ENCODE data around the gene SLIT3. TPM values are rescaled to one million over a fixed set of nuclear protein-coding genes. Genes with fewer than 3 reads are reported as not detected.

The SLIT3 gene
- total and polyA plus RNA-seq, 2 donors (not counting 3 experiments of a cell fraction or from before 2014, with no cell fraction given): 0.90 to 1.0 TPM

DNA sequence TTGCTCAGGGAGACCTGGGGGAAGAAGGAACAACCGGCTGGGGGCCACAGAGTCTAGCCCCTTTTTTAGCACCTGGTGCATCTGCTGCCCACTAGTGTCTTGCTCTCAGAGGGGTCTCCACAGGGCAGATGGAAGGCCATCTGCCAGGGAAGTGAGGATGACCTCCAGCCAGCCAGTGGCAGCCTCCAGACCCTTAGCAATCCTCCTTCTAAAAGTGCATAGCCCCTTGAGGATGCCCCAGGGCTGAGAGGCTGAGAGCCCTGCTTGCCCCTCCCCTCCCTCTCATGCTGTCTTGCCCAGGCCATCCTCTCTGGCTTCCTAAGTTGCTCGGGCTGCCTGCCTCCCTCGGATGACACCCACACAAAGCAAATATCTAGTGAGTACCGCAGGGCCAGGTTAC is 640.2 kb downstream of the SLIT3 start:
- TF ChIP-seq FOS (IDR thresholded peaks at IDR 0.05; ENCODE audit: borderline replicate concordance, insufficient read depth, low read length): no peak
- TF ChIP-seq EZH2 (IDR thresholded peaks at IDR 0.05; ENCODE audit: borderline replicate concordance, low read depth, low read length, severe bottlenecking): no peak
- TF ChIP-seq GATA2 (IDR thresholded peaks at IDR 0.05; ENCODE audit: insufficient read depth, insufficient read length, low read depth, low read length): no peak
- no peak for TF ChIP-seq POLR2AphosphoS5 (IDR thresholded peaks at IDR 0.05; ENCODE audit: insufficient read depth, low read depth, low read length)
- TF ChIP-seq, protein P1, sequence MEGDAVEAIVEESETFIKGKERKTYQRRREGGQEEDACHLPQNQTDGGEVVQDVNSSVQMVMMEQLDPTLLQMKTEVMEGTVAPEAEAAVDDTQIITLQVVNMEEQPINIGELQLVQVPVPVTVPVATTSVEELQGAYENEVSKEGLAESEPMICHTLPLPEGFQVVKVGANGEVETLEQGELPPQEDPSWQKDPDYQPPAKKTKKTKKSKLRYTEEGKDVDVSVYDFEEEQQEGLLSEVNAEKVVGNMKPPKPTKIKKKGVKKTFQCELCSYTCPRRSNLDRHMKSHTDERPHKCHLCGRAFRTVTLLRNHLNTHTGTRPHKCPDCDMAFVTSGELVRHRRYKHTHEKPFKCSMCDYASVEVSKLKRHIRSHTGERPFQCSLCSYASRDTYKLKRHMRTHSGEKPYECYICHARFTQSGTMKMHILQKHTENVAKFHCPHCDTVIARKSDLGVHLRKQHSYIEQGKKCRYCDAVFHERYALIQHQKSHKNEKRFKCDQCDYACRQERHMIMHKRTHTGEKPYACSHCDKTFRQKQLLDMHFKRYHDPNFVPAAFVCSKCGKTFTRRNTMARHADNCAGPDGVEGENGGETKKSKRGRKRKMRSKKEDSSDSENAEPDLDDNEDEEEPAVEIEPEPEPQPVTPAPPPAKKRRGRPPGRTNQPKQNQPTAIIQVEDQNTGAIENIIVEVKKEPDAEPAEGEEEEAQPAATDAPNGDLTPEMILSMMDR (IDR thresholded peaks at IDR 0.05; ENCODE audit: extremely low read depth in 1 of 2, insufficient read depth in 1 of 2, low read depth in 1 of 2, low read length in 2 of 2): no peak
- TF ChIP-seq MYC (IDR thresholded peaks at IDR 0.05; ENCODE audit: low read depth, low read length): no peak
- no peak for TF ChIP-seq JUN (IDR thresholded peaks at IDR 0.05; ENCODE audit: borderline replicate concordance, insufficient read depth, insufficient read length, low read depth)
- TF ChIP-seq, protein P2, sequence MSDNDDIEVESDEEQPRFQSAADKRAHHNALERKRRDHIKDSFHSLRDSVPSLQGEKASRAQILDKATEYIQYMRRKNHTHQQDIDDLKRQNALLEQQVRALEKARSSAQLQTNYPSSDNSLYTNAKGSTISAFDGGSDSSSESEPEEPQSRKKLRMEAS (IDR thresholded peaks at IDR 0.05; ENCODE audit: insufficient read depth, insufficient read length): no peak
- TF ChIP-seq POLR2A (IDR thresholded peaks at IDR 0.05; ENCODE audit: low read depth, low read length): no peak

More for the DNA sequence above, 640.2 kb downstream of the SLIT3 start:
- H4K20me1 ChIP-seq (replicated peaks; ENCODE audit: control insufficient read depth, extremely low read depth, insufficient read depth, low read length): no peaks in the 10 kb centered on the region
- no peak overlapping the region for H3K4me2 ChIP-seq (ENCODE audit: insufficient read depth, low read length)
- H2AFZ ChIP-seq (ENCODE audit: low read depth, low read length): no peak overlapping the region
- no peaks in the 10 kb centered on the region for H3K9me1 ChIP-seq (replicated peaks; ENCODE audit: control insufficient read depth, extremely low read depth, insufficient read depth, low read length)
- H3K27me3 ChIP-seq (ENCODE audit: control insufficient read depth in 2 of 2, insufficient read depth in 2 of 2, low read length in 2 of 2): no peaks in the 10 kb centered on the region
- POLR2A ChIA-PET: no interaction called here
- dilution Hi-C loops (cut with MboI; ENCODE audit: extremely low pct_ligation_motif_present, low sequenced_read_pairs): no loop called here
- no peaks in the 10 kb centered on the region for H3K79me2 ChIP-seq (ENCODE audit: control insufficient read depth, insufficient read depth, low read length)
- BruUV-seq (replicated peaks): no TSS peak
- no peak for FAIRE-seq
- no peaks in the 10 kb centered on the region for H3K36me3 ChIP-seq (ENCODE audit: control insufficient read depth in 2 of 2, extremely low read depth in 1 of 2, insufficient read depth in 2 of 2, low read length in 2 of 2)
- no peaks in the 10 kb centered on the region for H3K9me3 ChIP-seq (replicated peaks; ENCODE audit: control insufficient read depth, insufficient read depth, low read length)
- CTCF ChIA-PET: no interaction called here
- intact Hi-C loops (cut with micrococcal nuclease): no loop called here
- H3K9ac ChIP-seq (replicated peaks; ENCODE audit: extremely low read depth, insufficient read depth, low read length): no peak overlapping the region
- DNase-seq (ENCODE audit: low read depth, low spot score): no peak
- H3K27ac ChIP-seq (ENCODE audit: insufficient read depth, low read depth, low read length): no peak overlapping the region
- H3K4me3 ChIP-seq (replicated peaks in 1 of 3; ENCODE audit: insufficient read depth in 1 of 3, low read depth in 1 of 3, low read length in 3 of 3): no peak overlapping the region
- H3K4me1 ChIP-seq (ENCODE audit: control insufficient read depth, extremely low read depth, insufficient read depth, low read length): no peaks in the 10 kb centered on the region
